K562 (cell line): ENCODE data around the gene TBCC. TPM values are rescaled to one million over a fixed set of nuclear protein-coding genes. Genes with fewer than 3 reads are reported as not detected.

Experiments used
- BACH1 ChIP-seq: fragments of 200-800 bp; sonication (Bioruptor generic); IDR thresholded peaks from 2 replicates; pipeline ENCODE4 v1.6.1; 2016; ENCODE audit warnings: missing genetic modification characterization, missing compliant biosample characterization
- BCOR ChIP-seq: fragments of 450-650 bp; IDR thresholded peaks from 2 replicates; pipeline ENCODE4 v1.6.1; 2016
- BHLHE40 ChIP-seq: IDR thresholded peaks from 2 replicates; pipeline ENCODE4 v1.6.1; 2011; ENCODE audit warnings: low read length, improper control_type of control experiment
- BRF1 ChIP-seq: IDR thresholded peaks from 3 replicates; pipeline ENCODE4 v1.6.1; 2011; ENCODE audit warnings: borderline replicate concordance, mild to moderate bottlenecking; ENCODE audit not compliant: insufficient read length; ENCODE audit errors: extremely low read depth
- CBFA2T2 ChIP-seq: fragments of 450-650 bp; conservative IDR thresholded peaks from 2 replicates; pipeline ENCODE4 v1.6.1; 2017; ENCODE audit warnings: mild to moderate bottlenecking
- CBFA2T3 ChIP-seq: fragments of 450-650 bp; IDR thresholded peaks from 2 replicates; pipeline ENCODE4 v1.6.1; 2017
- CHCHD3 ChIP-seq: fragments of 250-450 bp; sonication (Bioruptor Pico); IDR thresholded peaks from 2 replicates; pipeline ENCODE4 v2.1.2; 2022; ENCODE audit warnings: mild to moderate bottlenecking
- CREB1 ChIP-seq, 2 experiments: sonication (generic) in 1 of 2; formaldehyde crosslinking in 1 of 2; IDR thresholded peaks; 2 replicates each; pipeline versions ENCODE4 v1.6.1 to v1.8.0; 2012 to 2022; ENCODE audit warnings: inconsistent platforms in 1 of 2, mild to moderate bottlenecking in 1 of 2, missing genetic modification reagents in 1 of 2, moderate library complexity in 1 of 2
- CTBP1 ChIP-seq: fragments of 450-650 bp; IDR thresholded peaks from 2 replicates; pipeline ENCODE4 v1.6.1; 2016; ENCODE audit warnings: borderline replicate concordance
- DACH1 ChIP-seq: fragments of 450-650 bp; IDR thresholded peaks from 2 replicates; pipeline ENCODE4 v1.6.1; 2018; ENCODE audit not compliant: partially characterized antibody
- HDAC1 ChIP-seq, 2 experiments: fragments of 450-650 bp; IDR thresholded peaks; 2 replicates each; pipeline ENCODE4 v1.6.1; 2016 to 2017; ENCODE audit warnings: inconsistent platforms in 1 of 2, mild to moderate bottlenecking in 1 of 2, moderate library complexity in 1 of 2
- HDGF ChIP-seq: fragments of 450-650 bp; IDR thresholded peaks from 2 replicates; pipeline ENCODE4 v1.6.1; 2016
- IRF2 ChIP-seq: sonication (generic); formaldehyde crosslinking; IDR thresholded peaks from 2 replicates; pipeline ENCODE4 v1.8.1; 2022; ENCODE audit warnings: mild to moderate bottlenecking, missing genetic modification reagents
- LCOR ChIP-seq: sonication (generic); formaldehyde crosslinking; IDR thresholded peaks from 2 replicates; pipeline ENCODE4 v1.8.0; 2022; ENCODE audit warnings: mild to moderate bottlenecking, missing genetic modification reagents
- MBD2 ChIP-seq: sonication (generic); IDR thresholded peaks from 2 replicates; pipeline ENCODE4 v1.6.1; 2016; ENCODE audit warnings: low read depth, borderline replicate concordance
- MTA1 ChIP-seq: fragments of 450-650 bp; IDR thresholded peaks from 2 replicates; pipeline ENCODE4 v1.6.1; 2017; ENCODE audit warnings: borderline replicate concordance
- MTF1 ChIP-seq: fragments of 250-450 bp; sonication (Bioruptor Pico); IDR thresholded peaks from 2 replicates; pipeline ENCODE4 v1.9.0; 2021; ENCODE audit warnings: moderate library complexity, mild to moderate bottlenecking, inconsistent platforms, borderline replicate concordance
- NFIC ChIP-seq: fragments of 450-650 bp; IDR thresholded peaks from 2 replicates; pipeline ENCODE4 v1.6.1; 2017; ENCODE audit warnings: mild to moderate bottlenecking, inconsistent platforms
- NR2F6 ChIP-seq: fragments of 450-650 bp; formaldehyde crosslinking; IDR thresholded peaks from 2 replicates; pipeline ENCODE4 v1.4.0; 2020; ENCODE audit warnings: mild to moderate bottlenecking
- PYGO2 ChIP-seq: fragments of 450-650 bp; IDR thresholded peaks from 2 replicates; pipeline ENCODE4 v1.6.1; 2016; ENCODE audit warnings: mild to moderate bottlenecking, missing genetic modification characterization, moderate library complexity, missing compliant biosample characterization
- TCF7 ChIP-seq: sonication (generic); IDR thresholded peaks from 2 replicates; pipeline ENCODE4 v1.6.1; 2016; ENCODE audit warnings: antibody characterized with exemption, borderline replicate concordance
- TCF7L2 ChIP-seq: fragments of 150-350 bp; IDR thresholded peaks from 2 replicates; pipeline ENCODE4 v1.6.1; 2016; ENCODE audit warnings: low read depth, mild to moderate bottlenecking, low read length, moderate library complexity
- YBX1 ChIP-seq: fragments of 450-650 bp; IDR thresholded peaks from 2 replicates; pipeline ENCODE4 v1.7.1; 2016; ENCODE audit warnings: mild to moderate bottlenecking
- ZBTB8A ChIP-seq: fragments of 450-650 bp; IDR thresholded peaks from 2 replicates; pipeline ENCODE4 v1.6.1; 2018; ENCODE audit warnings: mild to moderate bottlenecking, moderate library complexity; ENCODE audit not compliant: partially characterized antibody
- ZKSCAN3 ChIP-seq: fragments of 250-450 bp; sonication (Bioruptor Pico); IDR thresholded peaks from 2 replicates; pipeline ENCODE4 v1.4.0; 2020
- ZNF431 ChIP-seq: sonication (generic); formaldehyde crosslinking; IDR thresholded peaks from 2 replicates; pipeline ENCODE4 v1.8.0; 2022; ENCODE audit warnings: mild to moderate bottlenecking, missing genetic modification reagents
- ZNF445 ChIP-seq: fragments of 250-450 bp; sonication (Bioruptor Pico); IDR thresholded peaks from 2 replicates; pipeline ENCODE4 v1.4.0; 2020; ENCODE audit warnings: low read depth, mild to moderate bottlenecking, moderate library complexity
- ZNF583 ChIP-seq: fragments of 250-450 bp; sonication (Bioruptor Pico); IDR thresholded peaks from 2 replicates; pipeline ENCODE4 v1.4.0; 2020
- ZNF609 ChIP-seq: sonication (generic); formaldehyde crosslinking; IDR thresholded peaks from 2 replicates; pipeline ENCODE4 v1.8.1; 2023; ENCODE audit warnings: missing genetic modification reagents, mild to moderate bottlenecking, borderline replicate concordance
- ZNF644 ChIP-seq: fragments of 200-800 bp; sonication (Bioruptor generic); IDR thresholded peaks from 2 replicates; pipeline ENCODE4 v1.6.1; 2016; ENCODE audit warnings: low read depth, missing genetic modification characterization, missing compliant biosample characterization
- polyA plus RNA-seq, 8 experiments: library from polyadenylated mRNA; depleted of rRNA in 4 of 8; stranded (reverse) in 5 of 8; unstranded in 3 of 8; fragments of >200 nt; fragmentation: Nextera tagmentation in 2 of 8; fragmentation: Illumina TruSeq in 1 of 8; extraction: Ambion mirVana in 2 of 8; extraction: Trizol in 1 of 8; gene quantifications; 2 replicates each; pipeline versions ENCODE4 v1.2.1 to v1.2.3, GENCODE V29; 2011 to 2014; ENCODE audit warnings: inconsistent platforms in 1 of 8, missing spikeins in 1 of 8
- total RNA-seq, 7 experiments: library from RNA; depleted of rRNA in 6 of 7; stranded (reverse); fragments of >200 nt in 6 of 7; fragmentation: Illumina TruSeq in 2 of 7; extraction: Trizol in 2 of 7; gene quantifications; 2 replicates each; pipeline versions ENCODE4 v1.2.1 to v1.2.3, GENCODE V29; 2011 to 2021; ENCODE audit warnings: low replicate concordance in 1 of 7

TBCC gene
- total and polyA plus RNA-seq, 9 of the 15 experiments (the other 6 are each of a cell fraction or from before 2014, with no cell fraction given) = 2.8 to 34.1 (median 23.3) TPM

- TF ChIP-seq IRF2 (CRISPR knock-in tag) = no peak
- no peak for TF ChIP-seq CBFA2T3
- peak; percentile 78; the same call in 1 of the 2 replicates for TF ChIP-seq HDGF
- 0 out of 2 replicates have a peak, but pooled peaks have one; percentile 8 for TF ChIP-seq MTA1
- no peak for TF ChIP-seq YBX1
- no peak for TF ChIP-seq CHCHD3
- no peak for TF ChIP-seq NR2F6
- no peak for TF ChIP-seq NFIC
- TF ChIP-seq ZNF583 (CRISPR knock-in tag) = no peak
- TF ChIP-seq PYGO2 = no peak
- no peak for TF ChIP-seq CREB1 (IDR thresholded peaks at IDR 0.05)
- no peak for TF ChIP-seq CREB1 (CRISPR knock-in tag; IDR thresholded peaks at IDR 0.05)
- no peak for TF ChIP-seq ZNF445 (CRISPR knock-in tag)
- TF ChIP-seq TCF7 = no peak
- 0 out of 2 replicates have a peak, but pooled peaks have one; percentile 15 for TF ChIP-seq MBD2
- no peak for TF ChIP-seq HDAC1 (IDR thresholded peaks at IDR 0.05)
- TF ChIP-seq BRF1 = no peak
- peak; percentile 54 for TF ChIP-seq BCOR
- TF ChIP-seq ZNF609 (CRISPR knock-in tag) = no peak
- TF ChIP-seq MTF1 (CRISPR knock-in tag) = no peak
- no peak for TF ChIP-seq CTBP1
- no peak for TF ChIP-seq ZBTB8A
- no peak for TF ChIP-seq BACH1 (tag)
- TF ChIP-seq LCOR (CRISPR knock-in tag) = no peak
- no peak for TF ChIP-seq TCF7L2
- TF ChIP-seq DACH1 = no peak
- no peak for TF ChIP-seq ZKSCAN3 (CRISPR knock-in tag)
- peak; percentile 26; the same call in 1 of the 2 replicates for TF ChIP-seq BHLHE40
- no peak for TF ChIP-seq ZNF644
- TF ChIP-seq ZNF431 (CRISPR knock-in tag) = no peak
- TF ChIP-seq CBFA2T2 = no peak
Observed at GRCh38 chr6:42744351-42744893, 1.5 kb downstream of the TBCC start (continued).
